K562 (cell line): ENCODE results near the gene GNS. TPM values are rescaled to one million over a fixed set of nuclear protein-coding genes. Genes with fewer than 3 reads are reported as not detected.

Experiments
- CREB3 ChIP-seq: fragments of 450-650 bp; conservative IDR thresholded peaks from 2 replicates; pipeline ENCODE4 v1.6.1; 2016; ENCODE audit warnings: missing genetic modification characterization, low read depth, mild to moderate bottlenecking, missing compliant biosample characterization, moderate library complexity
- CREB3L1 ChIP-seq: fragments of 450-650 bp; IDR thresholded peaks from 2 replicates; pipeline ENCODE4 v1.6.1; 2014; ENCODE audit warnings: low read depth, mild to moderate bottlenecking, moderate library complexity, borderline replicate concordance
- GTF2E2 ChIP-seq: fragments of 200-800 bp; sonication (Bioruptor generic); IDR thresholded peaks from 2 replicates; pipeline ENCODE4 v1.6.1; 2016; ENCODE audit warnings: missing genetic modification characterization, missing compliant biosample characterization
- MCM5 ChIP-seq: fragments of 450-650 bp; IDR thresholded peaks from 2 replicates; pipeline ENCODE4 v1.6.1; 2016; ENCODE audit warnings: low read depth
- MNT ChIP-seq, 2 experiments: fragments of 450-650 bp; conservative IDR thresholded peaks; 2 replicates each; pipeline ENCODE4 v1.6.1; 2017; ENCODE audit warnings: mild to moderate bottlenecking in 2 of 2, moderate library complexity in 2 of 2
- PTRF ChIP-seq: fragments of 450-650 bp; IDR thresholded peaks from 2 replicates; pipeline ENCODE4 v1.6.1; 2016; ENCODE audit warnings: mild to moderate bottlenecking, missing genetic modification characterization, missing compliant biosample characterization
- RNF219 ChIP-seq: fragments of 250-450 bp; sonication (Bioruptor Pico); IDR thresholded peaks from 2 replicates; pipeline ENCODE4 v1.5.0; 2022; ENCODE audit warnings: mild to moderate bottlenecking
- TBL1XR1 ChIP-seq, 2 experiments: IDR thresholded peaks; 2 replicates each; pipeline ENCODE4 v1.6.1; 2012; ENCODE audit warnings: improper control_type of control experiment in 2 of 2, low read length in 2 of 2, mild to moderate bottlenecking in 1 of 2
- ZNF395 ChIP-seq: fragments of 200-800 bp; sonication (Bioruptor generic); IDR thresholded peaks from 2 replicates; pipeline ENCODE4 v1.6.1; 2017; ENCODE audit warnings: missing genetic modification characterization, missing compliant biosample characterization
- ZNF584 ChIP-seq: fragments of 200-800 bp; sonication (Bioruptor generic); IDR thresholded peaks from 2 replicates; pipeline ENCODE4 v1.6.1; 2016; ENCODE audit warnings: low read depth, mild to moderate bottlenecking, missing genetic modification characterization, missing compliant biosample characterization
- ZNF609 ChIP-seq: sonication (generic); formaldehyde crosslinking; IDR thresholded peaks from 2 replicates; pipeline ENCODE4 v1.8.1; 2023; ENCODE audit warnings: missing genetic modification reagents, mild to moderate bottlenecking, borderline replicate concordance
- ZNF644 ChIP-seq: fragments of 200-800 bp; sonication (Bioruptor generic); IDR thresholded peaks from 2 replicates; pipeline ENCODE4 v1.6.1; 2016; ENCODE audit warnings: low read depth, missing genetic modification characterization, missing compliant biosample characterization
- polyA plus RNA-seq, 8 experiments: library from polyadenylated mRNA; depleted of rRNA in 4 of 8; stranded (reverse) in 5 of 8; unstranded in 3 of 8; fragments of >200 nt; fragmentation: Nextera tagmentation in 2 of 8; fragmentation: Illumina TruSeq in 1 of 8; extraction: Ambion mirVana in 2 of 8; extraction: Trizol in 1 of 8; gene quantifications; 2 replicates each; pipeline versions ENCODE4 v1.2.1 to v1.2.3, GENCODE V29; 2011 to 2014; ENCODE audit warnings: inconsistent platforms in 1 of 8, missing spikeins in 1 of 8
- total RNA-seq, 7 experiments: library from RNA; depleted of rRNA in 6 of 7; stranded (reverse); fragments of >200 nt in 6 of 7; fragmentation: Illumina TruSeq in 2 of 7; extraction: Trizol in 2 of 7; gene quantifications; 2 replicates each; pipeline versions ENCODE4 v1.2.1 to v1.2.3, GENCODE V29; 2011 to 2021; ENCODE audit warnings: low replicate concordance in 1 of 7

Gene GNS
- total and polyA plus RNA-seq, 9 of the 15 experiments (the other 6 are each of a cell fraction or from before 2014, with no cell fraction given), result 4.6 to 30.3 (median 18.9) TPM

GRCh38 chr12:64669270-64669842 is 89.8 kb downstream of the GNS start (continued):
- no peak for TF ChIP-seq ZNF609 (CRISPR knock-in tag)
- 0 out of 2 replicates have a peak, but pooled peaks have one; percentile 66 for TF ChIP-seq ZNF584 (CRISPR knock-in tag)
- no peak for TF ChIP-seq RNF219 (CRISPR knock-in tag)
- TF ChIP-seq CREB3 (tag), result peak; percentile 58; the same call in 1 of the 2 replicates
- no peak for TF ChIP-seq GTF2E2
- TF ChIP-seq CREB3L1, result peak; percentile 9; the same call in 1 of the 2 replicates
- TF ChIP-seq ZNF395 (CRISPR knock-in tag), result peak; percentile 72
- TF ChIP-seq MNT (conservative IDR thresholded peaks at IDR 0.05), result peak in 1 of 2 experiments; percentile 58; a peak in 2 of 4 replicates
- no peak for TF ChIP-seq MCM5
- no peak for TF ChIP-seq TBL1XR1 (IDR thresholded peaks at IDR 0.05; ENCODE audit: low read length in 2 of 2)
- TF ChIP-seq ZNF644 (tag), result no peak
- 0 out of 2 replicates have a peak, but pooled peaks have one; percentile 23 for TF ChIP-seq PTRF
